ENCODE results near the gene CTNNA3.

DNA sequence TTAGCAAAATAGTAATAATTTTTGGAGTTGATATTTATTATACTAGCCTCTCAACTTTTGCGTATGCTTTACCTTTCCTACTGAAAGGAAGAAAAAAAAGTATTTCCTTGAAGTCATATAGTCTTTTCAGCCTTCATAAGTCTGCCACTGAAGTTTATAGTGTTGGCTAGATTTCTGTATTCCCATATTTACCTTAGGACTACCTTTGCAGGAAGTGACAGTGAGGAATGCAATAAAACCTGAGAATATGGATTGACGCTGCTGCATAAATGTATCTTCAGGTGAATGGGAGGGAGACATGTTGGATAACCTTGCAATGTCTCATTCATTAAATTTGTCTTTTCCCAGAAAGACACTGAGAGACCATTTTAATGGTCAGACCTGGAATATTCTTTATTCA is 776.7 kb downstream of the CTNNA3 start:
- TF ChIP-seq CTCF (IDR thresholded peaks at IDR 0.05; ENCODE audit: extremely low read depth in 1 of 2, insufficient read depth in 1 of 2, low read depth in 1 of 2, low read length in 2 of 2) (no peak), POLR2A (IDR thresholded peaks at IDR 0.05; ENCODE audit: low read depth, low read length) (no peak)
